Naive thymus-derived CD4-positive, alpha-beta T cell (primary cell): ENCODE measurements around the gene BTRC. TPM values are rescaled to one million over a fixed set of nuclear protein-coding genes. Genes with fewer than 3 reads are reported as not detected.

Experiments used
- ATAC-seq: fragments of 150-1000 bp; cut with Tn5 transposase; 2 replicates; pipeline ENCODE4 v1.10.0; 2021; ENCODE audit warnings: mild to moderate bottlenecking, moderate library complexity
- CTCF ChIA-PET: fragments of 350-600 bp; sonication (Branson Sonifier 250); formaldehyde crosslinking; loops from one replicate; lab custom pipeline; 2021; ENCODE audit warnings: antibody characterized with exemption; lab: Charles Lee
- POLR2A ChIA-PET: fragments of 350-600 bp; sonication (Branson Sonifier 250); formaldehyde crosslinking; loops from one replicate; lab custom pipeline; 2021; ENCODE audit warnings: antibody characterized with exemption, inconsistent platforms; lab: Charles Lee
- DNase-seq, 9 donors: peaks; one replicate each; pipeline versions ENCODE4 v3.0.0 to v3.0.0-alpha.2; 2020 to 2022; ENCODE audit warnings: mixed read lengths in 1 of 9
- H3K27ac ChIP-seq: one replicate; pipeline ENCODE4 v1.7.0; 2013; ENCODE audit warnings: mild to moderate bottlenecking, low read depth, low read length, moderate library complexity
- H3K27me3 ChIP-seq, 2 donors: one replicate each; pipeline ENCODE4 v1.7.0; 2013; ENCODE audit warnings: low read length in 2 of 2, mild to moderate bottlenecking in 2 of 2, moderate library complexity in 2 of 2; ENCODE audit not compliant: control insufficient read depth in 2 of 2, insufficient read depth in 2 of 2
- H3K36me3 ChIP-seq, 3 experiments: 1 replicate in 2 of 3; 2 replicates in 1 of 3; pipeline ENCODE4 v1.7.0; 2013; ENCODE audit warnings: low read length in 3 of 3, mild to moderate bottlenecking in 3 of 3, moderate library complexity in 1 of 3; ENCODE audit not compliant: insufficient read depth in 3 of 3, control insufficient read depth in 2 of 3
- H3K4me1 ChIP-seq, 2 donors: one replicate each; pipeline ENCODE4 v1.7.0; 2013; ENCODE audit warnings: low read length in 2 of 2, mild to moderate bottlenecking in 2 of 2, moderate library complexity in 1 of 2; ENCODE audit not compliant: control insufficient read depth in 2 of 2, insufficient read depth in 2 of 2
- H3K4me3 ChIP-seq: 2 replicates; pipeline ENCODE4 v1.7.0; 2013; ENCODE audit warnings: mild to moderate bottlenecking, low read length
- H3K9me3 ChIP-seq, 3 experiments: 1 replicate in 2 of 3; 2 replicates in 1 of 3; pipeline ENCODE4 v1.7.0; 2013; ENCODE audit warnings: low read length in 3 of 3; ENCODE audit not compliant: control insufficient read depth in 2 of 3
- H3K27ac Mint-ChIP-seq, 9 donors: one replicate each; pipeline ENCODE4 v1.8.0; 2020 to 2022; ENCODE audit warnings: mixed read lengths in 9 of 9, mild to moderate bottlenecking in 8 of 9, moderate library complexity in 5 of 9, inconsistent platforms in 2 of 9
- H3K27me3 Mint-ChIP-seq, 5 donors: one replicate each; pipeline ENCODE4 v1.8.0; 2021 to 2022; ENCODE audit warnings: mixed read lengths in 5 of 5, mild to moderate bottlenecking in 1 of 5
- H3K36me3 Mint-ChIP-seq, 5 donors: one replicate each; pipeline ENCODE4 v1.8.0; 2020 to 2022; ENCODE audit warnings: mixed read lengths in 5 of 5, mild to moderate bottlenecking in 3 of 5, inconsistent platforms in 1 of 5
- H3K4me1 Mint-ChIP-seq, 7 donors: one replicate each; pipeline ENCODE4 v1.8.0; 2020 to 2022; ENCODE audit warnings: mixed read lengths in 7 of 7, mild to moderate bottlenecking in 3 of 7, inconsistent platforms in 1 of 7
- H3K4me3 Mint-ChIP-seq, 10 donors: one replicate each; pipeline ENCODE4 v1.8.0; 2020 to 2022; ENCODE audit warnings: mild to moderate bottlenecking in 10 of 10, mixed read lengths in 10 of 10, moderate library complexity in 6 of 10, inconsistent platforms in 2 of 10
- H3K9me3 Mint-ChIP-seq, 11 donors: one replicate each; pipeline ENCODE4 v1.8.0; 2020 to 2022; ENCODE audit warnings: mixed read lengths in 11 of 11, mild to moderate bottlenecking in 4 of 11, inconsistent platforms in 1 of 11, moderate library complexity in 1 of 11
- intact Hi-C, 2 donors: fragments of 100-400 bp; cut with micrococcal nuclease; formaldehyde crosslinking; loops; one replicate each; pipeline ENCODE4 v1.15.1; 2023
- polyA plus RNA-seq, 2 donors: library from polyadenylated mRNA; unstranded; fragments of 300-500 nt; fragmentation: Illumina TruSeq; gene quantifications; one replicate each; pipeline ENCODE4 v1.2.3, GENCODE V29; 2021
- total RNA-seq, 6 experiments: library from RNA in 5 of 6; stranded (reverse) in 5 of 6; gene quantifications; 1 replicate in 5 of 6; 2 replicates in 1 of 6; pipeline ENCODE4 v1.2.3 and lab custom pipeline; 2021 to 2026

The BTRC gene
- total and polyA plus RNA-seq, 7 experiments from 2014 or later: 12.8 to 26.1 (median 16.8) TPM

GRCh38 chr10:101529207-101529606, 175.2 kb downstream of the BTRC start:
- ChIA-PET POLR2A (no interaction called here), CTCF (interaction anchor here (0.5 kb wide), 1 partner anchor 28 kb away, joined by 11 read pairs; no protein-coding TSS in a partner anchor)
- Mint-ChIP-seq H3K9me3 (no peaks in the 10 kb centered on the region), H3K27me3 (no peaks in the 10 kb centered on the region), H3K27ac (no peak overlapping the region), H3K4me1 (no peaks in the 10 kb centered on the region), H3K36me3 (peaks cover 0 to 41% (median 4%) of the 10 kb centered on the region in 5 donors), H3K4me3 (no peak overlapping the region)
- Histone ChIP-seq H3K27me3 (no peaks in the 10 kb centered on the region), H3K9me3 (no peaks in the 10 kb centered on the region), H3K4me3 (no peak overlapping the region), H3K27ac (no peak overlapping the region), H3K36me3 (peaks cover 0 to 20% (median 0%) of the 10 kb centered on the region in 3 experiments), H3K4me1 (no peaks in the 10 kb centered on the region)
- DNase-seq (no peak), ATAC-seq (no peak)
- intact Hi-C loops: no loop called here

GRCh38 chr10:101529725-101530553, 176.0 kb downstream of the BTRC start:
- ChIA-PET CTCF (no interaction called here), POLR2A (no interaction called here)
- no peaks in the 10 kb centered on the region for H3K4me1 Mint-ChIP-seq
- DNase-seq (no peak), ATAC-seq (no peak)
- Histone ChIP-seq H3K27ac (no peak overlapping the region), H3K4me1 (no peaks in the 10 kb centered on the region), H3K4me3 (no peak overlapping the region), H3K9me3 (no peaks in the 10 kb centered on the region), H3K27me3 (no peaks in the 10 kb centered on the region), H3K36me3 (peaks cover 0 to 27% (median 0%) of the 10 kb centered on the region in 3 experiments)
- intact Hi-C loops: no loop called here
- no peak overlapping the region for H3K4me3 Mint-ChIP-seq
- H3K36me3 Mint-ChIP-seq: peaks cover 0 to 46% (median 7%) of the 10 kb centered on the region in 5 donors
- no peaks in the 10 kb centered on the region for H3K9me3 Mint-ChIP-seq
- no peaks in the 10 kb centered on the region for H3K27me3 Mint-ChIP-seq
- H3K27ac Mint-ChIP-seq: no peak overlapping the region

GRCh38 chr10:101535949-101536348, 182.0 kb downstream of the BTRC start:
- Histone ChIP-seq H3K4me1 (no peaks in the 10 kb centered on the region), H3K4me3 (no peak overlapping the region), H3K9me3 (no peaks in the 10 kb centered on the region), H3K27ac (no peak overlapping the region), H3K36me3 (peaks cover 0 to 41% (median 0%) of the 10 kb centered on the region in 3 experiments), H3K27me3 (no peaks in the 10 kb centered on the region)
- Mint-ChIP-seq H3K4me1 (no peaks in the 10 kb centered on the region), H3K36me3 (peaks cover 4 to 61% (median 13%) of the 10 kb centered on the region in 5 donors), H3K27me3 (no peaks in the 10 kb centered on the region), H3K27ac (no peak overlapping the region), H3K4me3 (no peak overlapping the region), H3K9me3 (no peaks in the 10 kb centered on the region)
- DNase-seq (no peak), ATAC-seq (peak; percentile 71)
- ChIA-PET CTCF (no interaction called here), POLR2A (interaction anchor here (0.7 kb wide), 1 partner anchor 37 kb away, joined by 3 read pairs; no protein-coding TSS in a partner anchor)
- intact Hi-C loops: loop anchor here (1.0 kb wide), 1 partner anchor 34 kb away; no protein-coding TSS in a partner anchor

GRCh38 chr10:101536800-101537199, 182.8 kb downstream of the BTRC start:
- POLR2A ChIA-PET: no interaction called here
- no peaks in the 10 kb centered on the region for H3K4me1 Mint-ChIP-seq
- H3K27ac Mint-ChIP-seq: no peak overlapping the region
- Histone ChIP-seq H3K4me3 (no peak overlapping the region), H3K27ac (no peak overlapping the region), H3K4me1 (no peaks in the 10 kb centered on the region), H3K36me3 (peaks cover 0 to 41% (median 0%) of the 10 kb centered on the region in 3 experiments), H3K9me3 (no peaks in the 10 kb centered on the region), H3K27me3 (no peaks in the 10 kb centered on the region)
- no peaks in the 10 kb centered on the region for H3K9me3 Mint-ChIP-seq
- peaks cover 4 to 58% (median 13%) of the 10 kb centered on the region in 5 donors for H3K36me3 Mint-ChIP-seq
- ATAC-seq (peak; percentile 54), DNase-seq (peak in 5 of 9 donors; percentile 14 to 32 (median 18))
- H3K4me3 Mint-ChIP-seq: no peak overlapping the region
- CTCF ChIA-PET: interaction anchor here (1.3 kb wide), 1 partner anchor 34 kb away, joined by 3 read pairs; no protein-coding TSS in a partner anchor
- intact Hi-C loops: loop anchor here (1.0 kb wide), 1 partner anchor 34 kb away; no protein-coding TSS in a partner anchor
- no peaks in the 10 kb centered on the region for H3K27me3 Mint-ChIP-seq

GRCh38 chr10:101538446-101538845, 184.5 kb downstream of the BTRC start:
- Histone ChIP-seq H3K4me1 (no peaks in the 10 kb centered on the region), H3K27me3 (no peaks in the 10 kb centered on the region), H3K27ac (no peak overlapping the region), H3K9me3 (no peaks in the 10 kb centered on the region), H3K4me3 (no peak overlapping the region), H3K36me3 (peaks cover 0 to 34% (median 0%) of the 10 kb centered on the region in 3 experiments)
- intact Hi-C loops: no loop called here
- DNase-seq: no peak
- ChIA-PET CTCF (interaction anchor here (0.7 to 1.2 kb wide), 3 partner anchors 20 to 350 kb away, joined by 3 to 4 read pairs (median 3); no protein-coding TSS in a partner anchor), POLR2A (no interaction called here)
- Mint-ChIP-seq H3K4me1 (no peaks in the 10 kb centered on the region), H3K4me3 (no peak overlapping the region), H3K9me3 (no peaks in the 10 kb centered on the region), H3K36me3 (peaks cover 4 to 53% (median 15%) of the 10 kb centered on the region in 5 donors), H3K27me3 (no peaks in the 10 kb centered on the region), H3K27ac (no peak overlapping the region)
- ATAC-seq: no peak

- Histone ChIP-seq H3K27ac (no peak overlapping the region), H3K9me3 (no peaks in the 10 kb centered on the region), H3K4me3 (no peak overlapping the region), H3K4me1 (no peaks in the 10 kb centered on the region), H3K27me3 (no peaks in the 10 kb centered on the region), H3K36me3 (peaks cover 0 to 4% (median 0%) of the 10 kb centered on the region in 3 experiments)
- Mint-ChIP-seq H3K4me3 (no peak overlapping the region), H3K9me3 (no peaks in the 10 kb centered on the region), H3K36me3 (peaks cover 0 to 31% (median 20%) of the 10 kb centered on the region in 5 donors), H3K27ac (no peak overlapping the region), H3K27me3 (no peaks in the 10 kb centered on the region), H3K4me1 (no peaks in the 10 kb centered on the region)
- no peak for DNase-seq
- ChIA-PET CTCF (no interaction called here), POLR2A (no interaction called here)
- intact Hi-C loops: no loop called here
- ATAC-seq: no peak
Measured at GRCh38 chr10:101545898-101546297, 191.9 kb downstream of the BTRC start.
